Ovary (tissue), 3 donors: ENCODE results near the gene TNFRSF13B.
"Not testable (repeated sequence)": the region's sequence is repeated elsewhere in the genome, so short reads cannot be mapped to it uniquely, and the experiment has no call there.

Experiments used
- CTCF ChIP-seq, 3 donors: fragments of 450-650 bp in 2 of 3; fragments of 200-600 bp in 1 of 3; IDR thresholded peaks; one replicate each; pipeline versions ENCODE4 v1.5.1 to v1.8.0; 2016 to 2022; ENCODE audit warnings: antibody characterized with exemption in 3 of 3, mild to moderate bottlenecking in 1 of 3
- EP300 ChIP-seq: sonication (generic); formaldehyde crosslinking; IDR thresholded peaks from one replicate; pipeline ENCODE4 v1.6.1; 2017; ENCODE audit warnings: antibody characterized with exemption
- donor health status: DM: no; HTN: no; CAD: no.

- TF ChIP-seq EP300; CTCF (IDR thresholded peaks at IDR 0.05): not testable (repeated sequence)
Measured at GRCh38 chr17:17010545-17011034, 38.7 kb upstream of the TNFRSF13B start.
